Body of pancreas (tissue), 4 donors: ENCODE measurements around the gene VWA5B1.

Experiments used
- POLR2A ChIP-seq, 3 donors: fragments of 450-650 bp; IDR thresholded peaks; one replicate each; pipeline ENCODE4 v1.6.1; 2016; ENCODE audit warnings: antibody characterized with exemption in 3 of 3, mild to moderate bottlenecking in 2 of 3
- TF ChIP-seq, protein P1 (sequence below), 7 experiments: fragments of 450-650 bp in 4 of 7; fragments of 200-600 bp in 3 of 7; sonication (generic) in 3 of 7; IDR thresholded peaks; one replicate each; pipeline ENCODE4 v1.5.1; 2016 to 2019; ENCODE audit warnings: antibody characterized with exemption in 7 of 7

DNA sequence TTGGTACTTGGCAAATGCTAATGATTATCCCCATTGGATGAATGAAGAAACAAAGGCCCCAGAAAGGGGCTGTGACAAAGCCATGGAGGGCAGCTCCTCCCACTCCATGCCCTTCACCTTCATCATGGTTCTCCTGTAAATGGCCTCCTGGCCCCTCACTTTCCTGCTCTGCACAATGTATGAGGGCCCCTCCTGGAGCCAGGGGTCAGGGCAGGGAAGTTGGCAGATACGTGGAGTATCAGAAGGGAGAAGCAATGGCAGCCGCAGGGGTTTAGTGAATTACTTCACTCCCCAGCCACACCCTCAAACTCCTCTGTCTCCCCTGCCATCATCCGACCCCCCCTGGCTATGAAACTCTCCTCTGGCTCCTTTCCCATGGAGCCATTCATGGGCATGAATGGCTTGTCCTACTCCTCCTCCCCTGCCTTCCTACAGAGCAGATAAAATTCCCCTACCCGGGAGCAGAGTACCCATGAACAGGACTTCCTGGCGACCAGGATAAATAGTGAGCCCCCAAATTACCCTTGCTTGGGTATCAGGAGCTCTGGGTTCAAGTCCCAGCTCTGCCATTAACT is 109.0 kb downstream of the VWA5B1 start:
- TF ChIP-seq POLR2A (IDR thresholded peaks at IDR 0.05) = no peak
- TF ChIP-seq, protein P1, sequence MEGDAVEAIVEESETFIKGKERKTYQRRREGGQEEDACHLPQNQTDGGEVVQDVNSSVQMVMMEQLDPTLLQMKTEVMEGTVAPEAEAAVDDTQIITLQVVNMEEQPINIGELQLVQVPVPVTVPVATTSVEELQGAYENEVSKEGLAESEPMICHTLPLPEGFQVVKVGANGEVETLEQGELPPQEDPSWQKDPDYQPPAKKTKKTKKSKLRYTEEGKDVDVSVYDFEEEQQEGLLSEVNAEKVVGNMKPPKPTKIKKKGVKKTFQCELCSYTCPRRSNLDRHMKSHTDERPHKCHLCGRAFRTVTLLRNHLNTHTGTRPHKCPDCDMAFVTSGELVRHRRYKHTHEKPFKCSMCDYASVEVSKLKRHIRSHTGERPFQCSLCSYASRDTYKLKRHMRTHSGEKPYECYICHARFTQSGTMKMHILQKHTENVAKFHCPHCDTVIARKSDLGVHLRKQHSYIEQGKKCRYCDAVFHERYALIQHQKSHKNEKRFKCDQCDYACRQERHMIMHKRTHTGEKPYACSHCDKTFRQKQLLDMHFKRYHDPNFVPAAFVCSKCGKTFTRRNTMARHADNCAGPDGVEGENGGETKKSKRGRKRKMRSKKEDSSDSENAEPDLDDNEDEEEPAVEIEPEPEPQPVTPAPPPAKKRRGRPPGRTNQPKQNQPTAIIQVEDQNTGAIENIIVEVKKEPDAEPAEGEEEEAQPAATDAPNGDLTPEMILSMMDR (IDR thresholded peaks at IDR 0.05) = no peak
